Psoas muscle (tissue), 8 donors: Measurements from ENCODE around the gene SMAD7. TPM values are rescaled to one million over a fixed set of nuclear protein-coding genes. Genes with fewer than 3 reads are reported as not detected.

Experiments
- ATAC-seq, 4 donors: fragments of 200-7000 bp; cut with Tn5 transposase; one replicate each; pipeline ENCODE4 v1.9.1; 2020; ENCODE audit warnings: moderate library complexity in 3 of 4, mild to moderate bottlenecking in 2 of 4
- DNase-seq, 2 donors: peaks; one replicate each; pipeline ENCODE4 v3.0.0-alpha.2; 2020
- H3K27ac ChIP-seq: fragments of 200-600 bp; one replicate; pipeline ENCODE4 v1.8.0; 2022
- H3K27me3 ChIP-seq, 3 donors: fragments of 200-600 bp in 1 of 3; one replicate each; pipeline versions ENCODE4 v1.6.1 to v1.8.0; 2013 to 2022; ENCODE audit warnings: low read length in 2 of 3, mild to moderate bottlenecking in 2 of 3, moderate library complexity in 1 of 3; ENCODE audit not compliant: insufficient read depth in 3 of 3
- H3K36me3 ChIP-seq, 2 donors: fragments of 200-600 bp in 1 of 2; one replicate each; pipeline versions ENCODE4 v1.6.1 to v1.8.0; 2013 to 2022; ENCODE audit warnings: low read depth in 1 of 2, mild to moderate bottlenecking in 1 of 2, moderate library complexity in 1 of 2; ENCODE audit not compliant: insufficient read depth in 1 of 2
- H3K4me1 ChIP-seq: fragments of 200-600 bp; one replicate; pipeline ENCODE4 v1.8.0; 2022
- H3K4me3 ChIP-seq: fragments of 200-600 bp; one replicate; pipeline ENCODE4 v1.8.0; 2022; ENCODE audit warnings: mild to moderate bottlenecking
- H3K9me3 ChIP-seq: fragments of 200-600 bp; one replicate; pipeline ENCODE4 v1.8.0; 2022
- CTCF ChIP-seq: fragments of 200-600 bp; IDR thresholded peaks from one replicate; pipeline ENCODE4 v1.8.0; 2022; ENCODE audit warnings: antibody characterized with exemption
- WGBS, 3 donors: extraction: QIAGEN DNeasy Blood & Tissue Kit; methylation state at CpG; one replicate each; pipeline versions ENCODE4 v1.1.6 to v1.1.7; 2013; 5-methylcytosine and 5-hydroxymethylcytosine counted together
- intact Hi-C, 2 donors: fragments of 100-400 bp; cut with DNase I; formaldehyde crosslinking; loops; one replicate each; pipeline versions ENCODE4 v1.11.0 to v1.14.2; 2022
- polyA plus RNA-seq, 3 donors: library from polyadenylated mRNA; stranded (reverse); fragments of 200-250 nt; gene quantifications; one replicate each; pipeline ENCODE4 v1.2.3, GENCODE V29; 2013
- total RNA-seq, 4 donors: library from RNA; stranded (reverse); fragmentation: NEBNext Ultra II Directional in 2 of 4; extraction: Animal tissue kit (Norgen Biotek cat#: 25700) in 2 of 4; gene quantifications; one replicate each; pipeline versions ENCODE4 v1.2.1 to v1.2.4, GENCODE V29; 2021 to 2023
- donor health status: healthy with polysubstance abuse.
- donor health status: DM: no; HTN: no; CAD: no; lungs with moderate emphysema.
- donor health status: Bipolar disorder and iron deficiency.
- donor health status: healthy.
- donor health status: DM: yes; HTN: yes; CAD: no.
- donor health status: DM: no; HTN: no; CAD: no.
- donor health status: DM: no; HTN: no; CAD: no.
- donor health status: DM: yes; HTN: yes; CAD: no.

SMAD7 gene
- total and polyA plus RNA-seq, 7 donors: 5.4 to 14.7 (median 8.4) TPM

- H3K27ac ChIP-seq: no peak overlapping the region
- no peaks in the 10 kb centered on the region for H3K36me3 ChIP-seq
- peaks cover 10% of the 10 kb centered on the region for H3K4me1 ChIP-seq
- no peak for TF ChIP-seq CTCF
- ATAC-seq: no peak
- WGBS, 3 donors: 80 to 83% (median 81%) methylated on average over 5 of the region's 5 CpGs
- H3K4me3 ChIP-seq: no peak overlapping the region
- peaks cover 4% of the 10 kb centered on the region for H3K9me3 ChIP-seq
- intact Hi-C loops: no loop called here
- no peak for DNase-seq
- no peaks in the 10 kb centered on the region for H3K27me3 ChIP-seq
These were observed 53.2 kb downstream of the SMAD7 start for GRCh38 chr18:48897531-48897930.

- TF ChIP-seq CTCF: no peak
- no peaks in the 10 kb centered on the region for H3K27me3 ChIP-seq
- peaks cover 4% of the 10 kb centered on the region for H3K4me1 ChIP-seq
- whole genome bisulfite sequencing, 3 donors: 92 to 93% (median 92%) methylated on average over 9 of the region's 9 CpGs
- H3K4me3 ChIP-seq: no peak overlapping the region
- peak in 1 of 2 donors; percentile 64 for DNase-seq
- ATAC-seq: peak in 2 of 4 donors; percentile 42 to 45
- intact Hi-C loops: no loop called here
- H3K9me3 ChIP-seq: peaks cover 4% of the 10 kb centered on the region
- no peak overlapping the region for H3K27ac ChIP-seq
- H3K36me3 ChIP-seq: no peaks in the 10 kb centered on the region
These were observed 53.8 kb downstream of the SMAD7 start for GRCh38 chr18:48896875-48897511.

DNA sequence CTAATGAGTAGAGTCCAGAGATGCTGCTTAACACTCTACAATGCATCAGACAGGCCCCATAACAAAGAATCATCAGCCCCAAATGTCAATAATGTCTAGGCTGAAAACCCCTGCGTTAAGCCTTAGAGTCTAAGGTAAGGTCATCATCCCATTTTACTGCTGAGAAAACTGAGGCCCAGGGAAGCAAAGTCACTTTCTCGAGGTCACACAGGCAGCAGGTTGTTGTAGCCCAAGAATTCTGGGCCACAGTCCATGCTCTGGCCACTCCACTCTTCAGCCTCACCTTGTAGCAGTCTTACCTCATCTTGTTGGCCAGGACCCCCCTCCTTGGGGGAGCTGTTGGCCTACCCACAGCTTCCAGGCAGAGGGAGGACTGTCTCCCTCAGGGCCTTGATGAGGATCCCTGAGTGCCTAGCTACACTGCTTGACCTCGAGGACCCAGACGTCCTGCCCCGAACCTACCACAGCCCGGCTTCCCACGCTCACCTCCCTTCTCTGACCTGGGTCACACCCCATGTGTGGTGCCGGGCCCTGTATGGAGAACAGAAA, 54.4 kb downstream of the SMAD7 start:
- WGBS, 3 donors: 90 to 91% (median 90%) methylated on average over 8 of the region's 8 CpGs
- Histone ChIP-seq H3K36me3 (no peaks in the 10 kb centered on the region), H3K4me3 (no peak overlapping the region), H3K27me3 (no peaks in the 10 kb centered on the region), H3K9me3 (peaks cover 4% of the 10 kb centered on the region), H3K27ac (no peak overlapping the region), H3K4me1 (no peaks in the 10 kb centered on the region)
- no peak for TF ChIP-seq CTCF
- ATAC-seq (no peak), DNase-seq (no peak)
- intact Hi-C loops: no loop called here

- no peak for TF ChIP-seq CTCF
- Histone ChIP-seq H3K4me3 (no peak overlapping the region), H3K4me1 (no peaks in the 10 kb centered on the region), H3K27me3 (no peaks in the 10 kb centered on the region), H3K9me3 (peaks cover 4% of the 10 kb centered on the region), H3K36me3 (no peaks in the 10 kb centered on the region), H3K27ac (no peak overlapping the region)
- intact Hi-C loops: loop anchor here in 1 of 2 donors (2.0 kb wide), 1 partner anchor 20 kb away; no protein-coding TSS in a partner anchor
- ATAC-seq: no peak
- WGBS, 3 donors: 67 to 81% (median 71%) methylated on average over 5 of the region's 5 CpGs
- DNase-seq: no peak
These were observed 55.9 kb downstream of the SMAD7 start for GRCh38 chr18:48894799-48895346.
